Activated CD8-positive, alpha-beta memory T cell treated with anti-CD3 and anti-CD28 coated beads, Interleukin-2, amount 50 U/mL, for 4 hours (primary cell): ENCODE measurements around the gene HSFX3.
A peak's percentile ranks its signal among the peaks of the same experiment; 100 is the strongest.
"Not testable (repeated sequence)": the region's sequence is repeated elsewhere in the genome, so short reads cannot be mapped to it uniquely, and the experiment has no call there.

Experiments used
- DNase-seq: peaks from one replicate; pipeline ENCODE4 v3.0.0-alpha.2; 2020

The HSFX3 gene

GRCh38 chrX:149513825-149514428, 35.8 kb downstream of the HSFX3 start:
- no peak for DNase-seq

DNA sequence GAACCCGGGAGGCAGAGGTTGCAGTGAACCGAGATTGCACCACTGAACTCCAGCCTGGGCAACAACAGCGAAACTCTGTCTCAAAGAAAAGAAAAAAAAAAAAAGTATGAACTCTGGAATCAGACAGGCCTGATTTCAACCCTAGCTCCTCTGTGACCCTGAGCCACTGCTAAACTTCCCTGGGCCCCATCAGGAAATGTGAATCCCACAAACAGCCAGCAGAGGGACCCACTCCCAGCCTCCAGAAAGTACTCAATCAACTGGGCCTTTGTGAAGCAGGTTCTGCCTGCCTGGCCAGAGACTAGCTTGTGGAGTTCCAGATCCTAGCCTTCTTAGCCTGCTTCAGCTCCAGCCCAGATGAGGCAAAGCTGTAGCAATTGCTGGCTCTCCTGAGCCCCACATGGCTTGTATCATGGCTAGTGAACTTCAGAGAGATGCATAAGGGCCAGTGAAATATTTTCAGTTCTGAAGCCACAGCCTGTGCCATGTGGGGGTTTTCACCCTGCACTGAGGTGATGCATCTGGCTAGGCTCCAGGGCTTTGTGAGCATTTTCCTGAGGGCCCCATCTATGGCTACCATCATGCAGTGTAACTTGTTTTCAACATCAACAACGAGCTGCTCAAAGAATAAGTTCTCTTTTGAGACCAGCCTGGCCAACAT, 37.4 kb downstream of the HSFX3 start:
- DNase-seq: peak; percentile 54

GRCh38 chrX:149511081-149511480, 38.6 kb downstream of the HSFX3 start:
- DNase-seq: no peak

DNA sequence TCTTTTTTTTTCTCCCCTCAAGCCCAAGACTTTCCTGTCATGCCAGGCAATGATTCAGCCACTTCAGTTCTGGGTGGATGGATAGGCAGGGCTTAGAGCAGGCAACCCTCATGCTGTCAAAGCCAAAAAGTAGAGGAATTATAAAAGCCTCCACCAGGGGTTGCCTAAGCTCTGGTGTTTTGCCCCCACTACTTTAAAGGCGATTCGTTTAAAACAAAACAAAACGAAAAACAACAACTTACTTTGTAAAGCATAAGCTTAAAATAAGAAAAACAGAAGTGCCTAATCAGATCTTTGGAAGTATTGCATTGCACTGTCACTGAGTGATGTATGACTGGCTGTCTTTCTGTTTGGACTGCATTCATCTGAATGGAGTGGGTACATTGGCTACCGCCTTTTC, 39.3 kb downstream of the HSFX3 start:
- no peak for DNase-seq

- no peak for DNase-seq
These were observed 41.3 kb downstream of the HSFX3 start for GRCh38 chrX:149508467-149508866.

DNA sequence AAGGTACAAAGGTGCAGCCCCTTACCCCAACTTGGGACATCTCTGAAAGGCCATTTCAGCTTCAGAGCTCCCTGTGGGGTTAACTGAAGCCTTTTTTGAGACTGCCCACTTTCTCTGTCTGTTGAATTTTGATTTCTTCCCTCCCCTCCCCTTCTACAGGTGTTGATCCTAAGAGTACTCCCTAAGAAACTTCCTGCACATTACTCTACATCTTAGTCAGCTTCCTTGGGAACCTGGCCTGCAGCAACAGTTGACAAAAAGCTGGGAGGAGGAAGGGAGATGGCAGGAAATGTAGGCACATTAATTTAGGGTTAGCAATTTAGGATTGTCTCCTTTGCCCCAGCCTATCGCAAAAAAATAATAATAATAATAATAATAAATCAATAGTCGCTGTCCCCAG, 43.4 kb downstream of the HSFX3 start:
- DNase-seq: no peak

GRCh38 chrX:149505671-149506070, 44.1 kb downstream of the HSFX3 start:
- no peak for DNase-seq

- DNase-seq: peak; percentile 84
These were observed 44.6 kb downstream of the HSFX3 start, which contains the start of gene IDS for GRCh38 chrX:149504915-149505651. IDS (minus strand) TSS chrX:149505306; CDS start chrX:149505137, 169 bp downstream.

- DNase-seq: peak; percentile 55
These were observed 45.4 kb downstream of the HSFX3 start for GRCh38 chrX:149504226-149504914.

DNA sequence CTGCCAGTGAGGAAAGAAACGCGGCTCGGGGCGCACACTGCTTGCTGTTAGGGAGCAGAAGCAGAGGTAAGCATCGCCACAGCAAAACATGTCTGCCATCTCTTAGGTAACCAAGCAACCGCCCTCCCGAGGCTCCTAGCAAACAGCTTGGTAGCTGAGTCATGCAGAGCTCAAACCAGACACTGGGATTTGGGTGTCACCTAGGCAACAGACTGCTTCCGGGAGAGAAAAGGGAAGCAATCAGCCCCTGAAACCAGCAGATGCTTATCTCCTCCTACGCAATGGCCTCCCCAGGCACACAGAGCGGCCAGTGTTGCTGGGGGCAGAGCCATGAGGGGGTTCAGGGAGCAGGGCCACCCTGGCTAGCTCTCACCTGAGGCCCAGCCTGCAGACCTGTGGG, 46.3 kb downstream of the HSFX3 start:
- DNase-seq: peak; percentile 54

- not testable (repeated sequence) for DNase-seq
These were observed 46.8 kb downstream of the HSFX3 start for GRCh38 chrX:149502923-149503322.

- no peak for DNase-seq
These were observed 50.0 kb downstream of the HSFX3 start for GRCh38 chrX:149499766-149500165.

DNA sequence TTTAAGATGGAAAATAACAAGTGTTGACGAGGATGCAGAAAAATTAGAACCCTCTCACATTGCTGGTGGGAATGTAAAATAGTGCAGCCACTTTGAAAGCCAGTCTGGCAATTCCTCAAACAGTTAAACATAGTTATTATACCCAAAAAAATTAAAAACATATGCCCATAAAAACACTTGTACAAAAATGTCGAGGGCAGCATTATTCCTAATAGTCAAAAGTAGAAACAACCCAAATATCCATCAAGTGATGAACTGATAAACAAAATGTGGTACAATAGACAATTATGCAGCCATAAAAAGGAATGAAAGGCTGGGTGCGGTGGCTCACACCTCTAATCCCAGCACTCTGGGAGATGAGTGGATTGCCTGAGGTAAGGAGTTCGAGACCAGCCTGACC, 51.0 kb downstream of the HSFX3 start:
- no peak for DNase-seq
